DMS53 (cell line): Measurements from ENCODE around the gene C2orf42.
"Not testable (repeated sequence)": the region's sequence is repeated elsewhere in the genome, so short reads cannot be mapped to it uniquely, and the experiment has no call there.

Experiments used
- DNase-seq: peaks from one replicate; lab custom pipeline; 2025; lab: John Stamatoyannopoulos, UW

The C2orf42 gene

DNA sequence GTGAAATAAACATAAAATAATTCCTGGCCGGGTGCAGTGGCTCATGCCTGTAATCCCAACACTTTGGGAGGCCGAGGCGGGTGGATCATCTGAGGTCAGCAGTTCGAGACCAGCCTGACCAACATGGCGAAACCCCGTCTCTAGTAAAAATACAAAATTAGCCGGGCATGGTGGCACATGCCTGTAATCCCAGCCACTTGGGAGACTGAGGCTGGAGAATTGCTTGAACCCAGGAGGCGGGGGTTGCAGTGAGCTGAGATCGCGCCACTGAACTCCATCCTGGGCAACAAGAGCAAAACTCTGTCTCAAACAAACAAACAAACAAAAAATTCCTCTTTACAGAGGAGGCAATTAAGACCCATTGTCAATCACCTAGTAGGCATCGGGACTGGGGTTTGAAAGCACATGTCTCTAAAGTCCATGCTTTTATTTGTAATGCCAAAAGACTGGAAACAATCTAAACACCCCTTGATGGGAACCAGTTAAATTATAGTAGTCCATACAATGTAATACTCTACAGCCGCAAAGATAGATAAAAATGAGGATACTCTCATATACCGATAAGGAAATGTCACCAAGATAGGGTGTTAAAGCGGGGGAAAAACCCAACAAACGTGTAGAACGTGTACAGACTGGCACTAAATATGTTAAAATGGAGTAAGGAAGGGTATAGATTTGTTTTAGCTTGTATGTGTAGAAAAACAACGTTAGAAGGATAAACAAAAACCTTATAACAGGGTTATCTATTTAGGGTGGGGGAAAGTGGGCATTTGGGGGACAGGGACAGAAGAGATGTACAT is 59.3 kb downstream of the C2orf42 start:
- not testable (repeated sequence) for DNase-seq

- DNase-seq, result no peak
Observed at GRCh38 chr2:70128005-70128404, 62.8 kb downstream of the C2orf42 start.

DNA sequence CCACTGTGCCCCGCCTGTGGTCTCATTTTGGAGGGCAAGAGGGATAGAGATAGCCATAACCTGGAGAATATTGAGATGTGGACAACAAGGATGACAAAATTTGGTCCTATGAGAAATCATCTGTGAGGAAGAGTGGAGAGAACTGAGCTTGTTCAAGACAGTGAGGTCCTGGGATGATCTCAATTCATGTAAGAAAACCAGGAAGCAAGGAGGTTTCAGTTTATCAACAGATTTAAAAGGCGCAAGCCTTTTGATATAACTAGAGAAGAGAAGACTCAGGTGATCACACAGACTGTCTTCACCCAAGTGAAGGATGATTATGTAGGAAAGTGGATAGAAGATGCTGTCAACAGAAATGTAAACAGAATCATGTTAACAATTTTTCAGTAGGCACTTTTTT is 64.4 kb downstream of the C2orf42 start:
- no peak for DNase-seq

DNA sequence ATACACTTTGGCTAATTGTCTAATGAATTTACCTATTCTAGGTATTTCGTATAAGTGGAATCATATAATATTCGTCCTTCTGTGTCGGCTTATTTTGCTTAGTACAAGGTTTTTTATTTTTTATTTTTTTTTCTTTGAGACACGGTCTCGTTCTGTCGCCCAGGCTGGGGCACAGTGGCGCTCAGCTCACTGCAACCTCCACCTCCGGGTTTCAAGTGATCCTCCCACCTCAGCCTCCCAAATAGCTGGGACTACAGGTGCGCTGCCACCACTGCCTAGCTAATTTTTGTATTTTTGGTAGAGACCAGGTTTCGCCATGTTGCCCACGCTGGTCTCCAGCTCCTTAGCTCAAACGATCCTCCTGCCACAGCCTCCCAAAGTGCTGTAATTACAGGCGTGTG is 65.3 kb downstream of the C2orf42 start:
- DNase-seq, result no peak

- DNase-seq, result peak; percentile 88
Observed at GRCh38 chr2:70124983-70125480, 65.8 kb downstream of the C2orf42 start.

- no peak for DNase-seq
Observed at GRCh38 chr2:70123829-70124116, 67.0 kb downstream of the C2orf42 start.

- DNase-seq, result no peak
Observed at GRCh38 chr2:70123051-70123828, 67.6 kb downstream of the C2orf42 start.

- no peak for DNase-seq
Observed at GRCh38 chr2:70122470-70122869, 68.3 kb downstream of the C2orf42 start.

- no peak for DNase-seq
Observed at GRCh38 chr2:70121627-70122372, 69.0 kb downstream of the C2orf42 start.

GRCh38 chr2:70118798-70119454 is 71.9 kb downstream of the C2orf42 start:
- no peak for DNase-seq

DNA sequence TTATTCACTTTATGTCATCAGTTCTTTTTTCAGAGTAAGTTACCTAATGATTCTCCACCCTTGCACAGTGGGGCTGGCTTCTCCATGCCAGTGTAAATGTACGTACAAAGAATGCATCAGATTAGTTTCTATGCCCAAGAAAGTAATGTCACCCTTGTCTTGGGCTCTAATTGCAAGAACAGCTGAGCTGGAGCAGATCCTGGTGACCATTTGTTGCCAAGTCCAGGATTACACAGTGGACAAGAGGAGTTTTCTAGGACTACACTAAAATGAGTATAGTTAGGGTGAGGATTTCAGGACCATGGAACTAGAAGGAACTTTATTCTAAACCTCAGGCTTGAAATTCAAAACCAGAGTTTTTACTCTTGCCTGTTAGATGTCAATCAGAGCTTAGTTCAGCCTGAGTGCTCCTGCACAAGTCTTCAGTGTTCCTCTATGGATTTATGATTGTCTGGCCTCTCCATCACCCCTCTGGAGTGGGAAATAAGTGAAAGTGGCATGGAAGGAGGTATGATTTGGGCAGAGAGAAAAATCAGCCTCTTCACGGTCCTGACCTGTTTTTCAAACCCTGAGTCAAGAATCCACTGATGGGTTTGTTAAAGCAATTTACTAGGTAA is 73.8 kb downstream of the C2orf42 start:
- DNase-seq, result no peak

GRCh38 chr2:70115646-70116442 is 75.0 kb downstream of the C2orf42 start:
- DNase-seq, result no peak

- no peak for DNase-seq
Observed at GRCh38 chr2:70113359-70114070, 77.3 kb downstream of the C2orf42 start.

GRCh38 chr2:70111752-70112591 is 78.8 kb downstream of the C2orf42 start:
- DNase-seq, result peak; percentile 58

DNA sequence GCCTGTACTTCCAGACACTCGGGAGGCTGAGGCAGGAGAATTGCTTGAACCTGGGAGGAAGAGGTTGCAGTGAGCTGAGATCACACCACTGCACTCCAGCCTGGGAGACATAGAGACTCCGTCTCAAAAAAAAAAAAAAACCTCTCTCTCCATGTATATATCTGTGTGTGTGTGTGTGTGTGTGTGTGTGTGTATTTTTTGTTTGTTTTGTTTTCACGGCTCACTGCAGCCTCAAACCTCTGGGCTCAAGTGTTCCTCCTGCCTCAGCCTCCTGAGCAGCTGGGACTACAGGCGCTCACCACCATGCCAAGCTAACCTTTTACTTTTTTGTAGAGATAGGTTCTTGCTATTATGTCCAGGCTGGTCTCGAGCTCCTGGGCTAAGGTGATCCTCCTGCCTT is 80.4 kb downstream of the C2orf42 start:
- DNase-seq, result peak; percentile 86

- DNase-seq, result not testable (repeated sequence)
Observed at GRCh38 chr2:70106138-70106537, 84.7 kb downstream of the C2orf42 start.

DNA sequence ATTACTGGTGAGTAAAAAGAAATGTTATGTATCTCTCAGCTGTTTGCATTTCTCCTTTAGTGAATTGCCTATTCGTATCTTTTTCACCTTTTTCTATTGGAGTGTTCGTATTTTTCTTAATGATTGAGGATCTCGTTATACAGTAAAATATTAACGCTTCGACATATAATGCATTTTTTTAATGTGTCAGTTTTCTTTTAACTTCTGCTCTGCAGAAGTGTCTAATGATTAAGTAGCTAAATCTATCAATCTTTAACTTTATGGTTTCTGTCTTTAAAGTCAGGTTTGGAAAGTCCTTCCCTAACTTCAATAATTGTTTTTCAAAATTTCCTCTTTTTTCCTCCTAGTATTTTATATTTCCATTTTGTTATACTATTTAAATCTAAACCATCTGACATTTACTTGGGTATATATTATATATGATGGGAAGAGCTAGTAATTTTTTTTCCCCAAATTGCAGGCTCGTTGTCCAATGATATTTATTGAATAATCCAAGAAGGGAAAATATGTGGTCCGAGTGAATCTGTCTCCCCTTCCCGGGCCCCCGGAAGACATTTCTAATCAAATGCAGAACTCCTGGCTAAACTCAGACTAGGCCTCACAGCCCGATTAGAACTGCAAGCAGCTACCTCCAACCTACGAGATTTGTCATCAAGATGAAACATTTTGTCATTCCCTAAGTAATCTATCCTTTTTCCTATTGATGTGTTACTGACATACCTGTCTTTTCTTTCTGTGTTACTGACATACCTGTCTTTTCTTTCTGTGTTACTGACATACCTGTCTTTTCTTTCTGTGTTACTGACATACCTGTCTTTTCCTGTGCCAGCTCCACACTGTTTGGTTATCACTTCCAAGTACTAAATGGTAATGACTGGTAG is 86.3 kb downstream of the C2orf42 start:
- DNase-seq, result no peak

- no peak for DNase-seq
Observed at GRCh38 chr2:70103531-70104061, 87.2 kb downstream of the C2orf42 start.
